ENCODE results near the gene MYO5B.

The MYO5B gene

DNA sequence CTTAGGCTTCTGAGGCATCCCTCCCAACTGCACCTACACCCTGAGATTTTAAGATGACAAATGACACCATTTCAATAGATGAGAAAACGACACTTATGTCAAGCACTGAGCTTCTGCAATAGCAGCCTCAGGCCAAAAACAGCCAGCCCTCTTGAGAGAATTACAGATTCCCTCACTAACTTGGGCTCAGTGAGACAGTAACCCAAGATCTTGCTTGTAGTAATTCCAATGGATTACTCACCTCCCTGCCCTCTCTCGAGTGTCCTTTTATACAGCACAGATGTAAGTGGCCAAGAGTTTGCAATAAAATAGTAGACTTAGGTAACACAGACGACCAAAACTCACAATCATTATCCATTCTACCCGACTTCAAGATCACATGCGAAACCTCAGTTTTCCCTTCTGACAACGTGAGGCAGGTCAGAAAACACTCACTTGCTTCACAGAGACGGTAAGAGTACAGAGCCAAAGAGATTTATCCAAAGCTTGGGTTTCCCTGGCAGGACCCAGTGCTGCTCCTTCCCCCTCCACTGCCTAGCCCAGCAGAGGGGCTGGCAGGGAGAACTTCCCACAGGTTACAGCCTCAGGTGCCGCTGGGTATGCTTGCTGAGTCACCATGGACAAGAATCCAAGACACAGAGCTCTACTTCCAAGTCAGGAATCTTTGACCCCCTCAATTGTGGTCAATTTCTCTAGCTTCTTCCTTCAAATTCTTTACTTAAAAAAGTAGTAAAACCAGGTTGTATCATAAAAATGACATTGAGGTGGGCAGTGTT is 181.4 kb downstream of the MYO5B start:
- no peaks in the 10 kb centered on the region for H3K4me1 ChIP-seq (ENCODE audit: control insufficient read depth in 5 of 5, insufficient read depth in 5 of 5, low read length in 5 of 5)
- H3K9me3 ChIP-seq (ENCODE audit: control insufficient read depth in 5 of 5, low read length in 5 of 5), result no peaks in the 10 kb centered on the region
- no peaks in the 10 kb centered on the region for H3K36me3 ChIP-seq (ENCODE audit: control insufficient read depth in 5 of 5, insufficient read depth in 5 of 5, low read length in 5 of 5)
- H3K27ac ChIP-seq (ENCODE audit: low read depth, low read length), result no peak overlapping the region
- H3K27me3 ChIP-seq (ENCODE audit: control insufficient read depth in 5 of 5, insufficient read depth in 4 of 5, low read length in 5 of 5), result peaks cover 0 to 2% (median 0%) of the 10 kb centered on the region in 5 donors
- no peak overlapping the region for H3K9ac ChIP-seq (ENCODE audit: low read length in 5 of 5)
- H3K4me3 ChIP-seq (ENCODE audit: low read depth in 1 of 5, low read length in 5 of 5), result no peak overlapping the region

DNA sequence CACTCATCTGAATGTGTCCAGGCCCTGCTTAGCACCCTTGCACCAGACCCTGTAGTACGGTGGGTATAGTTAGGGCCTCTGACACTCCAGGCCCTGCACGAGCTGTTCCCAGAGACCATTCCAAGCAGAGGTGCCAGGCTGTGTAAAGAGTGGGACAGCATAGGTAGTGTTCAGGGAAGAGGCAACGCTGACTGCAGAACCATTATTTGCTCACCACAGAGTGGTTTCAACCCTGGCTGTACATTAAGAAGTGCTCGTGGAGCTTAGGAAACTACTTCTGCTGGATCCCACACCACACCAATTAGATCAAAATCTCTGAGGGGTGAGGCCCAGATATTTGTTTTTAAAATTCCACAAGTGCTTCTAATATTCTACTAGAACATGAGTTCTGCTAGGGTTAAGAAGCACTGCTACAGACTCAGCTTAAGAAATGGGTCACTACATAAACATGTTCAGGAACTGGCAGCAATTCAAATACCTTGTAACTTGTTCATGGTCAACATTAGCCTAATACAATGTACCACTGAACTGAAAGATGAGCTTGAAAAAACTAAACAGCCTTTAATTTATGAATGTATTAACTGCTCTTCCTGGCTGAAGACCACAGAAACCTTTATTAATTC is 183.0 kb downstream of the MYO5B start:
- Histone ChIP-seq H3K9me3 (ENCODE audit: control insufficient read depth in 5 of 5, low read length in 5 of 5) (no peaks in the 10 kb centered on the region), H3K4me3 (ENCODE audit: low read depth in 1 of 5, low read length in 5 of 5) (no peak overlapping the region), H3K36me3 (ENCODE audit: control insufficient read depth in 5 of 5, insufficient read depth in 5 of 5, low read length in 5 of 5) (no peaks in the 10 kb centered on the region), H3K4me1 (ENCODE audit: control insufficient read depth in 5 of 5, insufficient read depth in 5 of 5, low read length in 5 of 5) (no peaks in the 10 kb centered on the region), H3K27me3 (ENCODE audit: control insufficient read depth in 5 of 5, insufficient read depth in 4 of 5, low read length in 5 of 5) (no peaks in the 10 kb centered on the region), H3K27ac (ENCODE audit: low read depth, low read length) (no peak overlapping the region), H3K9ac (ENCODE audit: low read length in 5 of 5) (no peak overlapping the region)

DNA sequence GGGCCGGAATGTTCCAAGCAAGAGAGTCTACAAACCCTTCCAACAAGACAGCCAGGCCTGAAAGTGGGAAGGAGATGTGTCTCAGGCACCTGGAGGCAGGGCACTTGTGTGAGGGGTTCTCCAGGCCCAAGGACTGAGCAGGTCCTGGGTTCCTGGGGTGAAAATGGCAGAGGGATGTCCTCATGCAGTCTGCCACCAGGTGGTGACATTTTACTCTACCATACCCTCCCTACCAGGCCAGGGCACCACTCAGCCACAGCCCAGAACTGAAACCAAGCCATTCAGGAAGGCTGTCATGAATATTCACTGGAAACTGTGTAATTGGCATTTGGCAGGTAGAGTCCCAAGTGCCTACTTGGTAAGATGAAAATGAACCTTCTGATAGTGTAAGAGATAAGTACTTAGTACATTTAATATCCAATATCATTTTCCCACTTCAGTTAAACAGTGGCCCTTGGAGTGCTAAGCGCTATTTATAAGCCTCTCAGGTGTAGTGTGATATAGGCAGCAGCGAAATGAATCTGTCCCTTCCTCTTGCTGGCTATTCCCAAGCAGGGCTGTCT is 185.1 kb downstream of the MYO5B start:
- H3K4me1 ChIP-seq (ENCODE audit: control insufficient read depth in 5 of 5, insufficient read depth in 5 of 5, low read length in 5 of 5), result no peaks in the 10 kb centered on the region
- no peaks in the 10 kb centered on the region for H3K27me3 ChIP-seq (ENCODE audit: control insufficient read depth in 5 of 5, insufficient read depth in 4 of 5, low read length in 5 of 5)
- no peak overlapping the region for H3K9ac ChIP-seq (ENCODE audit: low read length in 5 of 5)
- H3K27ac ChIP-seq (ENCODE audit: low read depth, low read length), result no peak overlapping the region
- H3K4me3 ChIP-seq (ENCODE audit: low read depth in 1 of 5, low read length in 5 of 5), result no peak overlapping the region
- H3K9me3 ChIP-seq (ENCODE audit: control insufficient read depth in 5 of 5, low read length in 5 of 5), result no peaks in the 10 kb centered on the region
- no peaks in the 10 kb centered on the region for H3K36me3 ChIP-seq (ENCODE audit: control insufficient read depth in 5 of 5, insufficient read depth in 5 of 5, low read length in 5 of 5)

DNA sequence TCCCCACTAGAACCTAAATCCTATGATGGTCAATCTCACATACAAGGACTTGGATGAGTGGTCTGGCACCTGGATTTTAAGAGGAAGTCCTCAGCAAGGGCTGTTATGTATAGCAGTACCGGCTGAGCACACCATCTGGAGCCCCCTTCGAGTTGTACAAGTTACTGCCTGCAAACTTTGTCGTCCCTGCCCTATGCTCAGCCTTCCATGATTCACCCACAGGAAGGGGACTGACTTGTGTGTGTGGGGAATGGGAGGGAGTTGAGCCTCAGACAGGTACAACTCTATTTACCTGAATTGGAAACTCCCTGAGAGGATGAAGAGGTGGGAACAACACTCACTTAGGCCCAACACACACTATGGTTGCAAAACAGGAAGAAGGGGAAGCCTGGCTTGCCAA is 186.6 kb downstream of the MYO5B start:
- H3K9ac ChIP-seq (ENCODE audit: low read length in 5 of 5), result no peak overlapping the region

DNA sequence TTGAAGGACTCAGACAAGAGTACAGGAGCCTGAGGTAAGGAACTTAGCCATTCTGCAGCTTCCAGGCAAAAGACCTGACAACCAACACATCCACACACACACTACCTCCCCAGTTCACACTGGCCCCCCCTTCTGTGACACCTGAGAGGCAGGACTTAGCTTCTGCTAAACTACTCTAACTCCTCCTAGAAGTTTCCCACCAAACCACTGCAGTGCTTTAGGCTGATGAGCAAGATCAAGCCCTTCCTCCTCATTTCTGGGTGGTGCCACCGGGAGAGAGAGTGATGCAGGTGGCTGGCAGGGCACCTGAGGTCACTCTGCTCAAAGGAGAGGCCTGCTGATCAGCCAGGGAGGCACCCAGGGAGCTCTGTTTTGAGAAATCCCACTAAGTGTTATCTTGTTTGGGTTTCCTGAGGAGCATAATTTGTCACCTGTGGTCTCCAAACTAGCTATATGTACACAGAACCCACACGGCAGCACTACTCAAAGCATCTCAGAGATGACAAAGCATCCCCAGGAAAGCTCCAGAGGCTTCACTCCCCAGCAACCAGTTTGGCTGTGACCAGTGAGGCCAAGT is 188.4 kb downstream of the MYO5B start:
- Histone ChIP-seq H3K27me3 (ENCODE audit: control insufficient read depth in 5 of 5, insufficient read depth in 4 of 5, low read length in 5 of 5) (peaks cover 0 to 4% (median 0%) of the 10 kb centered on the region in 5 donors), H3K9ac (ENCODE audit: low read length in 5 of 5) (no peak overlapping the region), H3K27ac (ENCODE audit: low read depth, low read length) (no peak overlapping the region), H3K36me3 (ENCODE audit: control insufficient read depth in 5 of 5, insufficient read depth in 5 of 5, low read length in 5 of 5) (no peaks in the 10 kb centered on the region), H3K4me1 (ENCODE audit: control insufficient read depth in 5 of 5, insufficient read depth in 5 of 5, low read length in 5 of 5) (no peaks in the 10 kb centered on the region), H3K4me3 (ENCODE audit: low read depth in 1 of 5, low read length in 5 of 5) (no peak overlapping the region), H3K9me3 (ENCODE audit: control insufficient read depth in 5 of 5, low read length in 5 of 5) (no peaks in the 10 kb centered on the region)

More for the DNA sequence above, 186.6 kb downstream of the MYO5B start:
- Histone ChIP-seq H3K9me3 (ENCODE audit: control insufficient read depth in 5 of 5, low read length in 5 of 5) (no peaks in the 10 kb centered on the region), H3K4me3 (ENCODE audit: low read depth in 1 of 5, low read length in 5 of 5) (no peak overlapping the region), H3K27me3 (ENCODE audit: control insufficient read depth in 5 of 5, insufficient read depth in 4 of 5, low read length in 5 of 5) (peaks cover 0 to 4% (median 0%) of the 10 kb centered on the region in 5 donors), H3K27ac (ENCODE audit: low read depth, low read length) (no peak overlapping the region), H3K4me1 (ENCODE audit: control insufficient read depth in 5 of 5, insufficient read depth in 5 of 5, low read length in 5 of 5) (no peaks in the 10 kb centered on the region), H3K36me3 (ENCODE audit: control insufficient read depth in 5 of 5, insufficient read depth in 5 of 5, low read length in 5 of 5) (no peaks in the 10 kb centered on the region)

DNA sequence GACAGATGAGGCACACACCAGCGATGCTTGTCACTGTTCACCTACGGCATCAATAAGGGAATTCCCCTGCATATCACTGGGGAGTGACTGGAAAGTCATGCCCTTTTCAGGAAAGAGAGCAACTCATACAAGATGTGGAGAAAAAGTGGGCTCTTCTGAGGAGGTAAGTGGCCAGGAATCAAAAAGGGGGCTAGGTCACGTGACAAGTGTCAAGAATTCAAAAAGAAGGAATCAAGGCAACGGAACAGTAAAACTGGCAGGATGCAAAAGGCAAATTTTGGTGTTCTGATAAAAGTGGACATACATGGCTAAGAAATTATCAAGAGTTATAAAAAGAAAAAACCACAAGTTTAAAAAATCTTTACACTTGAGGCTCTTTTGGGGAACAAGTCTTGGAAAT is 190.9 kb downstream of the MYO5B start:
- Histone ChIP-seq H3K9ac (ENCODE audit: low read length in 5 of 5) (no peak overlapping the region), H3K27me3 (ENCODE audit: control insufficient read depth in 5 of 5, insufficient read depth in 4 of 5, low read length in 5 of 5) (peaks cover 0 to 4% (median 0%) of the 10 kb centered on the region in 5 donors), H3K27ac (ENCODE audit: low read depth, low read length) (no peak overlapping the region), H3K36me3 (ENCODE audit: control insufficient read depth in 5 of 5, insufficient read depth in 5 of 5, low read length in 5 of 5) (no peaks in the 10 kb centered on the region), H3K9me3 (ENCODE audit: control insufficient read depth in 5 of 5, low read length in 5 of 5) (no peaks in the 10 kb centered on the region), H3K4me1 (ENCODE audit: control insufficient read depth in 5 of 5, insufficient read depth in 5 of 5, low read length in 5 of 5) (no peaks in the 10 kb centered on the region), H3K4me3 (ENCODE audit: low read depth in 1 of 5, low read length in 5 of 5) (no peak overlapping the region)

DNA sequence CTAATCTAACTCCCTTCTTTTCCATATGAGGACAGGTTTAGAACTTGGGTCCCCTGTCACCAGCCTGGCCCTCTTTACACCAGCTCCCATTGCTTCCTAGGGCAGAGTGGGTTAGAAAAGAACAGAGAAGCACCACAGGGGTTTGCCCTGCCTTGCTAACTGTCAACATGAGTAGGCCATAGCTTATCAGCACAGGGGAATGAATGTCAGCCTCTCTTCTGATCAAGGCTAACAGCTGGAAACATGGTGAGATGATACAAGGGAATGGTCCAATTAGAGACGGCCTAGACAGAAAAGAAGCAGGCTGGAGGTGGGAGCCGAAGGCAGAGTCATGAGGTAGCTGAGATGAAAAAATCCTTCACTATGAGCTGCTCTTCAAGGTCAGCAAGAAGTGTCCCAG is 192.2 kb downstream of the MYO5B start:
- no peak overlapping the region for H3K4me3 ChIP-seq (ENCODE audit: low read depth in 1 of 5, low read length in 5 of 5)
- H3K36me3 ChIP-seq (ENCODE audit: control insufficient read depth in 5 of 5, insufficient read depth in 5 of 5, low read length in 5 of 5), result no peaks in the 10 kb centered on the region
- H3K9ac ChIP-seq (ENCODE audit: low read length in 5 of 5), result no peak overlapping the region
- H3K9me3 ChIP-seq (ENCODE audit: control insufficient read depth in 5 of 5, low read length in 5 of 5), result no peaks in the 10 kb centered on the region
- H3K27ac ChIP-seq (ENCODE audit: low read depth, low read length), result no peak overlapping the region
- peaks cover 0 to 4% (median 0%) of the 10 kb centered on the region in 5 donors for H3K27me3 ChIP-seq (ENCODE audit: control insufficient read depth in 5 of 5, insufficient read depth in 4 of 5, low read length in 5 of 5)
- no peaks in the 10 kb centered on the region for H3K4me1 ChIP-seq (ENCODE audit: control insufficient read depth in 5 of 5, insufficient read depth in 5 of 5, low read length in 5 of 5)

DNA sequence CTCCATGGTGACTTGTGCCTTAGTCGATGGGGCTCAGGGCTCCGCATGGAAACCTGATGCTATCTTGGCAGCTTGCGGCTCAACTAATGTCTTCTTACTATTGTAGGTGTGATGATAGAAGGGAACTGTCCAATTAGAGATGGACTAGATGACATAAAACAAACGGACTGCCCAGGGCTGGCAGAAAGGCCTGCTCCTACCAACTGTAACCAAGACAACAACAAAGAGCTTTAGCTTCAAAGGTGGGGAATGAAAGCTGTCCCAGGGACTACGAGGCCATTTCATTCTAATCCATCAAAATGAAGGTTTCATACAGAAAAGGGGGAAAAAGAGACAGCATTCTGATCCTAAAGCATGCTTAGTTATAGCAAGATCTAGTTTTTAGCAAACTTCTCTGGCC is 194.7 kb downstream of the MYO5B start:
- no peaks in the 10 kb centered on the region for H3K36me3 ChIP-seq (ENCODE audit: control insufficient read depth in 5 of 5, insufficient read depth in 5 of 5, low read length in 5 of 5)
- H3K4me3 ChIP-seq (ENCODE audit: low read depth in 1 of 5, low read length in 5 of 5), result no peak overlapping the region
- H3K27ac ChIP-seq (ENCODE audit: low read depth, low read length), result no peak overlapping the region
- H3K27me3 ChIP-seq (ENCODE audit: control insufficient read depth in 5 of 5, insufficient read depth in 4 of 5, low read length in 5 of 5), result peaks cover 0 to 4% (median 0%) of the 10 kb centered on the region in 5 donors
- no peaks in the 10 kb centered on the region for H3K4me1 ChIP-seq (ENCODE audit: control insufficient read depth in 5 of 5, insufficient read depth in 5 of 5, low read length in 5 of 5)
- H3K9me3 ChIP-seq (ENCODE audit: control insufficient read depth in 5 of 5, low read length in 5 of 5), result peaks cover 0 to 3% (median 0%) of the 10 kb centered on the region in 5 donors
- no peak overlapping the region for H3K9ac ChIP-seq (ENCODE audit: low read length in 5 of 5)

DNA sequence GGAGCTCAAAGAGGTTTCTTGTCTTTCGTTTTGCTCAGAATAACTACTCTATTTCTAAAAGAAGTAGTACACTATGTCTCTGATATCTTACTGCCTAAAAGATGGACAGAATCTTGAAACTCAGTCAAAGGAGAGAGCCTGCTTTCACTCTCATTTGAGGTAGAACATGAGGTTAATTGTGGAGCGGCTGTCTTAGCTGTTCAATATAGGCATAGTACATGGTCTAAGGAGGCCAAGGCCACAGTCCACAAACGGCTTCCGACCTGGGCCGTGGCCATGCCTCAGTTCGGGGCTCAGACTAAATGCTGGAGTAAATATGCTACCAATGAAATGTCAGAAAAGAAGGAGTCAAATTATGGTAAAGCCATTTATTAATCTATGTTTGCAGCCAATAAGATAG is 195.8 kb downstream of the MYO5B start:
- Histone ChIP-seq H3K9me3 (ENCODE audit: control insufficient read depth in 5 of 5, low read length in 5 of 5) (peaks cover 0 to 3% (median 0%) of the 10 kb centered on the region in 5 donors), H3K4me1 (ENCODE audit: control insufficient read depth in 5 of 5, insufficient read depth in 5 of 5, low read length in 5 of 5) (no peaks in the 10 kb centered on the region), H3K27me3 (ENCODE audit: control insufficient read depth in 5 of 5, insufficient read depth in 4 of 5, low read length in 5 of 5) (peaks cover 0 to 4% (median 0%) of the 10 kb centered on the region in 5 donors), H3K4me3 (ENCODE audit: low read depth in 1 of 5, low read length in 5 of 5) (no peak overlapping the region), H3K9ac (ENCODE audit: low read length in 5 of 5) (no peak overlapping the region), H3K27ac (ENCODE audit: low read depth, low read length) (no peak overlapping the region), H3K36me3 (ENCODE audit: control insufficient read depth in 5 of 5, insufficient read depth in 5 of 5, low read length in 5 of 5) (no peaks in the 10 kb centered on the region)

DNA sequence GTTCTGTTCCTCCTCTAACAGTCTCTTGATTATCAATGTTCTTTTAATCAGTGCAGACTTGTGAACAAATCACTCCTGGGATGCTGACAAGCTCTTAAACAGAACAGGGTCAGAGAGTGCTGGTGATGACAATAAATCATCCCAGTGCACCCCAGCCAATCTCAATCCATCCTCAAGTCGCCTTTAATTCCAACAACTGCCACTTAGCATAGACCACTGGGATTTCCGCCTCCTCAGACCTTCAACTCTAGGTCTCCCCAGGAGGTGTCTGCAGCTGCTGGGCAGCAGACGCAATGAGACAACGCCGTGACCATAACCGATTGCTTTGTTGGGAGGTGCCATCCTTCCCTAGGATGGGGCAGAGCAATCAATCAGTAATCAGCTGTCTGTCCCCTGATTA is 197.4 kb downstream of the MYO5B start:
- Histone ChIP-seq H3K9ac (ENCODE audit: low read length in 5 of 5) (no peak overlapping the region), H3K4me3 (ENCODE audit: low read depth in 1 of 5, low read length in 5 of 5) (no peak overlapping the region), H3K36me3 (ENCODE audit: control insufficient read depth in 5 of 5, insufficient read depth in 5 of 5, low read length in 5 of 5) (no peaks in the 10 kb centered on the region), H3K27ac (ENCODE audit: low read depth, low read length) (no peak overlapping the region), H3K27me3 (ENCODE audit: control insufficient read depth in 5 of 5, insufficient read depth in 4 of 5, low read length in 5 of 5) (no peaks in the 10 kb centered on the region), H3K4me1 (ENCODE audit: control insufficient read depth in 5 of 5, insufficient read depth in 5 of 5, low read length in 5 of 5) (no peaks in the 10 kb centered on the region), H3K9me3 (ENCODE audit: control insufficient read depth in 5 of 5, low read length in 5 of 5) (peaks cover 0 to 3% (median 0%) of the 10 kb centered on the region in 5 donors)
